Measurements from ENCODE around the gene MACROD2. TPM values are rescaled to one million over a fixed set of nuclear protein-coding genes. Genes with fewer than 3 reads are reported as not detected.

Gene MACROD2
- total and polyA plus RNA-seq, 11 donors = 0.54 to 5.4 (median 2.4) TPM

GRCh38 chr20:14295770-14296309 is 300.5 kb downstream of the MACROD2 start:
- no peak for ATAC-seq
- peaks cover 0 to 3% (median 0%) of the 10 kb centered on the region in 12 donors for H3K9me3 ChIP-seq
- no peak for TF ChIP-seq CTCF (IDR thresholded peaks at IDR 0.05)
- no peaks in the 10 kb centered on the region for H3K27me3 ChIP-seq
- no peaks in the 10 kb centered on the region for H3K36me3 ChIP-seq
- H3K4me3 ChIP-seq = no peak overlapping the region
- 46 to 50% (median 47%) methylated on average over 3 of the region's 3 CpGs for WGBS, 4 donors
- intact Hi-C loops (cut with DNase I) = no loop called here
- no peak for DNase-seq
- H3K4me1 ChIP-seq = no peaks in the 10 kb centered on the region
- H3K27ac ChIP-seq = no peak overlapping the region

- no peak overlapping the region for H3K27ac ChIP-seq
- H3K4me3 ChIP-seq = no peak overlapping the region
- no peak for ATAC-seq
- 83 to 87% (median 84%) methylated on average over 4 of the region's 4 CpGs for WGBS, 4 donors
- peaks cover 0 to 12% (median 0%) of the 10 kb centered on the region in 12 donors for H3K9me3 ChIP-seq
- no peak for DNase-seq
- intact Hi-C loops (cut with DNase I) = no loop called here
- no peak for TF ChIP-seq CTCF (IDR thresholded peaks at IDR 0.05)
- TF ChIP-seq POLR2A (IDR thresholded peaks at IDR 0.05) = no peak
- H3K4me1 ChIP-seq = no peaks in the 10 kb centered on the region
- H3K27me3 ChIP-seq = no peaks in the 10 kb centered on the region
- no peaks in the 10 kb centered on the region for H3K36me3 ChIP-seq
Observed at GRCh38 chr20:14299831-14300230, 304.5 kb downstream of the MACROD2 start.

GRCh38 chr20:14303106-14303505 is 307.8 kb downstream of the MACROD2 start:
- no peak for DNase-seq
- no peak overlapping the region for H3K4me3 ChIP-seq
- WGBS, 4 donors = 83 to 89% (median 85%) methylated on average over 6 of the region's 6 CpGs
- TF ChIP-seq CTCF (IDR thresholded peaks at IDR 0.05) = no peak
- no peak for TF ChIP-seq POLR2A (IDR thresholded peaks at IDR 0.05)
- H3K4me1 ChIP-seq = no peaks in the 10 kb centered on the region
- H3K36me3 ChIP-seq = no peaks in the 10 kb centered on the region
- peaks cover 0 to 12% (median 0%) of the 10 kb centered on the region in 12 donors for H3K9me3 ChIP-seq
- intact Hi-C loops (cut with DNase I) = no loop called here
- no peak overlapping the region for H3K27ac ChIP-seq
- no peak for ATAC-seq
- no peaks in the 10 kb centered on the region for H3K27me3 ChIP-seq

- intact Hi-C loops (cut with DNase I) = no loop called here
- TF ChIP-seq CTCF (IDR thresholded peaks at IDR 0.05) (no peak), POLR2A (IDR thresholded peaks at IDR 0.05) (no peak)
- Histone ChIP-seq H3K9me3 (peaks cover 0 to 12% (median 0%) of the 10 kb centered on the region in 12 donors), H3K27ac (no peak overlapping the region), H3K36me3 (no peaks in the 10 kb centered on the region), H3K4me3 (no peak overlapping the region), H3K4me1 (no peaks in the 10 kb centered on the region), H3K27me3 (no peaks in the 10 kb centered on the region)
- no peak for ATAC-seq
- no peak for DNase-seq
Observed at GRCh38 chr20:14303651-14304050, 308.3 kb downstream of the MACROD2 start.
